ENCODE results near the gene PTPN9. TPM values are rescaled to one million over a fixed set of nuclear protein-coding genes. Genes with fewer than 3 reads are reported as not detected.
"Not testable (repeated sequence)": the region's sequence is repeated elsewhere in the genome, so short reads cannot be mapped to it uniquely, and the experiment has no call there.

Gene PTPN9
- total and polyA plus RNA-seq, 2 of the 13 experiments (the other 11 are each of a cell fraction or from before 2014, with no cell fraction given) = 16.6 to 19.9 TPM

DNA sequence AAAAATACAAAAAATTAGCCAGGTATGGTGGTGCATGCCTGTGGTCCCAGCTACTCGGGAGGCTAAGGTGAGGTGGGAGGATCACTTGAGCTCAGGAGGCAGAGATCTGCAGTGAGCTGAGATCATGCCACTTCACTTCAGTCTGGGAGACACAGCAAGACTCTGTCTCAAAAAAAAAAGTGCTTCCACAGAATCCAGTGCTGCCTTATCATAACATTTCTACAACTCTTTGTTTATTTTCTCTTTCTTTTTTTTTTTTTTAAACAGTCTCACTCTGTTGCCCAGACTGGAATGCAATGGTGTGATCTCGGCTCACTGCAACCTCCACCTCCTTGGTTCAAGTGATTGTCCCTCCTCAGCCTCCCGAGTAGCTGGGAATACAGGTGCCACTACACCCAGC, 53.4 kb downstream of the PTPN9 start:
- H3K4me1 ChIP-seq (ENCODE audit: insufficient read depth, low read length); CTCF ChIA-PET (ENCODE audit: low intra/inter-chr PET ratio, low total read pairs); H3K27me3 ChIP-seq (ENCODE audit: control insufficient read depth in 1 of 2, insufficient read depth in 2 of 2, low read length in 2 of 2); BruUV-seq (replicated peaks); FAIRE-seq; intact Hi-C loops (cut with micrococcal nuclease; ENCODE audit: unreplicated experiment); H3K4me2 ChIP-seq (ENCODE audit: low read depth, low read length); H3K27ac ChIP-seq (ENCODE audit: extremely low read length, insufficient read depth, low read length); H2AFZ ChIP-seq (ENCODE audit: low read length); H4K20me1 ChIP-seq (ENCODE audit: insufficient read depth, low read length); H3K9ac ChIP-seq (ENCODE audit: insufficient read depth, low read depth, low read length); H3K79me2 ChIP-seq (ENCODE audit: insufficient read depth, low read length); H3K4me3 ChIP-seq (replicated peaks in 1 of 3; ENCODE audit: insufficient read depth in 1 of 3, low read depth in 2 of 3, low read length in 3 of 3); H3K9me3 ChIP-seq (ENCODE audit: low read length); DNase-seq (ENCODE audit: low spot score); POLR2A ChIA-PET; in situ Hi-C loops (cut with HindIII; ENCODE audit: extremely low pct_ligation_motif_present, low pct_unique_long_range_greater_than_20kb); ATAC-seq: not testable (repeated sequence)
- WGBS (ENCODE audit: low lambda C conversion rate) = 97% methylated on average over 3 of the region's 3 CpGs
- peaks cover 9 to 37% of the 10 kb centered on the region in 2 experiments for H3K36me3 ChIP-seq (replicated peaks in 1 of 2; ENCODE audit: control insufficient read depth in 1 of 2, insufficient read depth in 2 of 2, low read length in 2 of 2)

DNA sequence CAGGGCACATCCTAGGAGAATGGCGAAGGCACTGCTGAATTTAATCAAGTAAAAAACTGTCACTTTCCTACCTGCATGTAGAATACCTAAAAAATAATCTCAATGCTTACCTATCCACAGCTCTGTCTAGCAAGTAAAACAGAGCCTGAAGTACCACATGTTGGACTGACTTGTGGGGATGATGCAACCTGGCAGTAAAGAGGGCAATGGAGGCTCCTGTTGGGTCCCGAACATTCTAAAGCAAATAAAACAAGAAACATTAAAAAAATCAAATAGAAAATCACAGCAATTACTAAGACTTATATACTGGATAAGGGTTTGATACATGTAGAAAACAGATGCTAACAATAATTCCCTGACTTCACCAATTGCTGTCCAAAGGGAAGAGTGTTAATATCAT, 56.1 kb downstream of the PTPN9 start:
- H4K20me1 ChIP-seq (ENCODE audit: insufficient read depth, low read length) = no peaks in the 10 kb centered on the region
- H3K4me3 ChIP-seq (replicated peaks in 1 of 3; ENCODE audit: insufficient read depth in 1 of 3, low read depth in 2 of 3, low read length in 3 of 3) = no peak overlapping the region
- 97% methylated on average over 2 of the region's 2 CpGs for WGBS (ENCODE audit: low lambda C conversion rate)
- intact Hi-C loops (cut with micrococcal nuclease; ENCODE audit: unreplicated experiment) = no loop called here
- no peaks in the 10 kb centered on the region for H3K27me3 ChIP-seq (ENCODE audit: control insufficient read depth in 1 of 2, insufficient read depth in 2 of 2, low read length in 2 of 2)
- TF ChIP-seq GTF2F1 (IDR thresholded peaks at IDR 0.05; ENCODE audit: low read length) = no peak
- no peak for TF ChIP-seq ZNF460 (CRISPR knock-in tag; IDR thresholded peaks at IDR 0.05; ENCODE audit: borderline replicate concordance)
- TF ChIP-seq, protein P1, sequence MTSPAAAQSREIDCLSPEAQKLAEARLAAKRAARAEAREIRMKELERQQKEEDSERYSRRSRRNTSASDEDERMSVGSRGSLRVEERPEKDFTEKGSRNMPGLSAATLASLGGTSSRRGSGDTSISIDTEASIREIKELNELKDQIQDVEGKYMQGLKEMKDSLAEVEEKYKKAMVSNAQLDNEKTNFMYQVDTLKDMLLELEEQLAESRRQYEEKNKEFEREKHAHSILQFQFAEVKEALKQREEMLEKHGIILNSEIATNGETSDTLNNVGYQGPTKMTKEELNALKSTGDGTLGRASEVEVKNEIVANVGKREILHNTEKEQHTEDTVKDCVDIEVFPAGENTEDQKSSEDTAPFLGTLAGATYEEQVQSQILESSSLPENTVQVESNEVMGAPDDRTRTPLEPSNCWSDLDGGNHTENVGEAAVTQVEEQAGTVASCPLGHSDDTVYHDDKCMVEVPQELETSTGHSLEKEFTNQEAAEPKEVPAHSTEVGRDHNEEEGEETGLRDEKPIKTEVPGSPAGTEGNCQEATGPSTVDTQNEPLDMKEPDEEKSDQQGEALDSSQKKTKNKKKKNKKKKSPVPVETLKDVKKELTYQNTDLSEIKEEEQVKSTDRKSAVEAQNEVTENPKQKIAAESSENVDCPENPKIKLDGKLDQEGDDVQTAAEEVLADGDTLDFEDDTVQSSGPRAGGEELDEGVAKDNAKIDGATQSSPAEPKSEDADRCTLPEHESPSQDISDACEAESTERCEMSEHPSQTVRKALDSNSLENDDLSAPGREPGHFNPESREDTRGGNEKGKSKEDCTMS (CRISPR knock-in tag; conservative IDR thresholded peaks at IDR 0.05) = no peak
- TF ChIP-seq NFE2L1 (CRISPR knock-in tag; IDR thresholded peaks at IDR 0.05; ENCODE audit: borderline replicate concordance) = no peak
- no peak for TF ChIP-seq SAP130 (CRISPR knock-in tag; IDR thresholded peaks at IDR 0.05; ENCODE audit: low read depth)
- no peak for TF ChIP-seq TARDBP (CRISPR knock-in tag; IDR thresholded peaks at IDR 0.05)
- no peak for TF ChIP-seq ZNF501 (CRISPR knock-in tag; IDR thresholded peaks at IDR 0.05)
- TF ChIP-seq, protein P2, sequence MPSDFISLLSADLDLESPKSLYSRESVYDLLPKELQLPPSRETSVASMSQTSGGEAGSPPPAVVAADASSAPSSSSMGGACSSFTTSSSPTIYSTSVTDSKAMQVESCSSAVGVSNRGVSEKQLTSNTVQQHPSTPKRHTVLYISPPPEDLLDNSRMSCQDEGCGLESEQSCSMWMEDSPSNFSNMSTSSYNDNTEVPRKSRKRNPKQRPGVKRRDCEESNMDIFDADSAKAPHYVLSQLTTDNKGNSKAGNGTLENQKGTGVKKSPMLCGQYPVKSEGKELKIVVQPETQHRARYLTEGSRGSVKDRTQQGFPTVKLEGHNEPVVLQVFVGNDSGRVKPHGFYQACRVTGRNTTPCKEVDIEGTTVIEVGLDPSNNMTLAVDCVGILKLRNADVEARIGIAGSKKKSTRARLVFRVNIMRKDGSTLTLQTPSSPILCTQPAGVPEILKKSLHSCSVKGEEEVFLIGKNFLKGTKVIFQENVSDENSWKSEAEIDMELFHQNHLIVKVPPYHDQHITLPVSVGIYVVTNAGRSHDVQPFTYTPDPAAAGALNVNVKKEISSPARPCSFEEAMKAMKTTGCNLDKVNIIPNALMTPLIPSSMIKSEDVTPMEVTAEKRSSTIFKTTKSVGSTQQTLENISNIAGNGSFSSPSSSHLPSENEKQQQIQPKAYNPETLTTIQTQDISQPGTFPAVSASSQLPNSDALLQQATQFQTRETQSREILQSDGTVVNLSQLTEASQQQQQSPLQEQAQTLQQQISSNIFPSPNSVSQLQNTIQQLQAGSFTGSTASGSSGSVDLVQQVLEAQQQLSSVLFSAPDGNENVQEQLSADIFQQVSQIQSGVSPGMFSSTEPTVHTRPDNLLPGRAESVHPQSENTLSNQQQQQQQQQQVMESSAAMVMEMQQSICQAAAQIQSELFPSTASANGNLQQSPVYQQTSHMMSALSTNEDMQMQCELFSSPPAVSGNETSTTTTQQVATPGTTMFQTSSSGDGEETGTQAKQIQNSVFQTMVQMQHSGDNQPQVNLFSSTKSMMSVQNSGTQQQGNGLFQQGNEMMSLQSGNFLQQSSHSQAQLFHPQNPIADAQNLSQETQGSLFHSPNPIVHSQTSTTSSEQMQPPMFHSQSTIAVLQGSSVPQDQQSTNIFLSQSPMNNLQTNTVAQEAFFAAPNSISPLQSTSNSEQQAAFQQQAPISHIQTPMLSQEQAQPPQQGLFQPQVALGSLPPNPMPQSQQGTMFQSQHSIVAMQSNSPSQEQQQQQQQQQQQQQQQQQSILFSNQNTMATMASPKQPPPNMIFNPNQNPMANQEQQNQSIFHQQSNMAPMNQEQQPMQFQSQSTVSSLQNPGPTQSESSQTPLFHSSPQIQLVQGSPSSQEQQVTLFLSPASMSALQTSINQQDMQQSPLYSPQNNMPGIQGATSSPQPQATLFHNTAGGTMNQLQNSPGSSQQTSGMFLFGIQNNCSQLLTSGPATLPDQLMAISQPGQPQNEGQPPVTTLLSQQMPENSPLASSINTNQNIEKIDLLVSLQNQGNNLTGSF (CRISPR knock-in tag; IDR thresholded peaks at IDR 0.05) = no peak
- no peaks in the 10 kb centered on the region for H3K79me2 ChIP-seq (ENCODE audit: insufficient read depth, low read length)
- in situ Hi-C loops (cut with HindIII; ENCODE audit: extremely low pct_ligation_motif_present, low pct_unique_long_range_greater_than_20kb) = no loop called here
- ChIA-PET POLR2A (no interaction called here), CTCF (ENCODE audit: low intra/inter-chr PET ratio, low total read pairs) (no interaction called here)
- H3K9me3 ChIP-seq (ENCODE audit: low read length) = no peaks in the 10 kb centered on the region
- H2AFZ ChIP-seq (ENCODE audit: low read length) = no peak overlapping the region
- no peaks in the 10 kb centered on the region for H3K4me1 ChIP-seq (ENCODE audit: insufficient read depth, low read length)
- no peak overlapping the region for H3K4me2 ChIP-seq (ENCODE audit: low read depth, low read length)
- ATAC-seq = no peak
- DNase-seq (ENCODE audit: low spot score) = no peak
- no TSS peak for BruUV-seq (replicated peaks)
- no peak overlapping the region for H3K27ac ChIP-seq (ENCODE audit: extremely low read length, insufficient read depth, low read length)
- H3K9ac ChIP-seq (ENCODE audit: insufficient read depth, low read depth, low read length) = no peak overlapping the region
- FAIRE-seq = no peak
- peaks cover 13 to 46% of the 10 kb centered on the region in 2 experiments for H3K36me3 ChIP-seq (replicated peaks in 1 of 2; ENCODE audit: control insufficient read depth in 1 of 2, insufficient read depth in 2 of 2, low read length in 2 of 2)

All from HepG2 (cell line).